ENCODE data around the gene ATP8B1.
"Not testable (repeated sequence)": the region's sequence is repeated elsewhere in the genome, so short reads cannot be mapped to it uniquely, and the experiment has no call there.

ATP8B1 gene

GRCh38 chr18:57738078-57738477, 65.0 kb downstream of the ATP8B1 start:
- Histone ChIP-seq H3K27me3 (ENCODE audit: insufficient read depth, low read length) (no peaks in the 10 kb centered on the region), H3K9ac (ENCODE audit: low read depth, low read length) (no peak overlapping the region), H3K4me3 (ENCODE audit: low read length) (no peak overlapping the region), H3K4me1 (ENCODE audit: insufficient read depth, low read length) (peaks cover 4% of the 10 kb centered on the region), H3K36me3 (ENCODE audit: insufficient read depth, low read length) (no peaks in the 10 kb centered on the region), H3K9me3 (ENCODE audit: insufficient read depth, low read depth, low read length) (no peaks in the 10 kb centered on the region), H3K27ac (ENCODE audit: low read depth, low read length) (no peak overlapping the region)
- WGBS = 96% methylated on average over 7 of the region's 7 CpGs

GRCh38 chr18:57737400-57738060, 65.6 kb downstream of the ATP8B1 start:
- Histone ChIP-seq H3K4me1 (ENCODE audit: insufficient read depth, low read length) (no peaks in the 10 kb centered on the region), H3K4me3 (ENCODE audit: low read length) (no peak overlapping the region), H3K27ac (ENCODE audit: low read depth, low read length) (no peak overlapping the region), H3K9me3 (ENCODE audit: insufficient read depth, low read depth, low read length) (no peaks in the 10 kb centered on the region), H3K27me3 (ENCODE audit: insufficient read depth, low read length) (no peaks in the 10 kb centered on the region), H3K9ac (ENCODE audit: low read depth, low read length) (no peak overlapping the region), H3K36me3 (ENCODE audit: insufficient read depth, low read length) (no peaks in the 10 kb centered on the region)
- 73% methylated on average over 7 of the region's 8 CpGs for WGBS

DNA sequence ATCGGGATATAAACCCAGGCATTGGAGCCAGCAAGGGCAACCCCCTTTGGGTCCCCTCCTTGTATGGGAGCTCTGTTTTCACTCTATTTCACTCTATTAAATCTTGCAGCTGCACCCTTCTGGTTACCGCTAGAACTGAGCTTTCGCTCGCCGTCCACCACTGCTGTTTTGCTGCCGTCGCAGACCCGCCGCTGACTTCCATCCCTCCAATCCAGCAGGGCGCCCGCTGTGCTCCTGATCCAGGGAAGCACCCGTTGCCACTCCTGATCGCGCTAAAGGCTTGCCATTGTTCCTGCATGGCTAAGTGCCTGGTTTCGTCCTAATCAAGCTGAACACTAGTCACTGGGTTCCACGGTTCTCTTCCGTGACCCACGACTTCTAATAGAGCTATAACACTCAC, 68.1 kb downstream of the ATP8B1 start:
- not testable (repeated sequence) for H3K27me3 ChIP-seq (ENCODE audit: insufficient read depth, low read length); H3K4me3 ChIP-seq (ENCODE audit: low read length); H3K4me1 ChIP-seq (ENCODE audit: insufficient read depth, low read length); H3K9ac ChIP-seq (ENCODE audit: low read depth, low read length); H3K36me3 ChIP-seq (ENCODE audit: insufficient read depth, low read length); H3K27ac ChIP-seq (ENCODE audit: low read depth, low read length); H3K9me3 ChIP-seq (ENCODE audit: insufficient read depth, low read depth, low read length)
- 95% methylated on average over 18 of the region's 18 CpGs for whole genome bisulfite sequencing

- H3K9me3 ChIP-seq (ENCODE audit: insufficient read depth, low read depth, low read length) = no peaks in the 10 kb centered on the region
- 94% methylated on average over 3 of the region's 3 CpGs for WGBS
- H3K4me3 ChIP-seq (ENCODE audit: low read length) = no peak overlapping the region
- H3K4me1 ChIP-seq (ENCODE audit: insufficient read depth, low read length) = no peaks in the 10 kb centered on the region
- H3K27ac ChIP-seq (ENCODE audit: low read depth, low read length) = no peak overlapping the region
- H3K27me3 ChIP-seq (ENCODE audit: insufficient read depth, low read length) = no peaks in the 10 kb centered on the region
- no peak overlapping the region for H3K9ac ChIP-seq (ENCODE audit: low read depth, low read length)
- no peaks in the 10 kb centered on the region for H3K36me3 ChIP-seq (ENCODE audit: insufficient read depth, low read length)
Measured at GRCh38 chr18:57733861-57734260, 69.3 kb downstream of the ATP8B1 start.

DNA sequence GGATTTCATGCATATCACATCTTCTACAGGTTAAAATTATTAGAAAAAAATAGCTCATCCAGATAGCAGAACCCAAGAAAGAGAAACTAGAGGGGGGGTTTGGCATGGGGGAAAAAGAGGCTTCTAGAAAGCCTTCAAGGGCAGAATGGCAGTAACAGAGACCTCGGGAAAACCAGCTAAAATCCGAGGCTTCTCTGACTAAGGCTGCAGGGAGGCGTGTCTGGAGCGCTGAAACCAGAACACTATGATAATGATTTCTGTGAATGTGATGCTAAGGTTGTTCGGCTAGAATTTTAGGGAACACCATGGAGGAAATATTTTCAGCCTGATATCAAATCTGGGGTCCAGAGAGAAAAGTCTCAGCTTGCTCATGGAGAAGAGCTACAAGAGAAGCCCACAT, 73.0 kb downstream of the ATP8B1 start:
- Histone ChIP-seq H3K9me3 (ENCODE audit: insufficient read depth, low read depth, low read length) (no peaks in the 10 kb centered on the region), H3K4me3 (ENCODE audit: low read length) (no peak overlapping the region), H3K27me3 (ENCODE audit: insufficient read depth, low read length) (no peaks in the 10 kb centered on the region), H3K27ac (ENCODE audit: low read depth, low read length) (no peak overlapping the region), H3K9ac (ENCODE audit: low read depth, low read length) (no peak overlapping the region), H3K4me1 (ENCODE audit: insufficient read depth, low read length) (peaks cover 3% of the 10 kb centered on the region; the same call in 1 of the 2 replicates), H3K36me3 (ENCODE audit: insufficient read depth, low read length) (no peaks in the 10 kb centered on the region)
- WGBS = 90% methylated on average over 5 of the region's 5 CpGs

- Histone ChIP-seq H3K9ac (ENCODE audit: low read depth, low read length) (no peak overlapping the region), H3K4me1 (ENCODE audit: insufficient read depth, low read length) (peaks cover 3% of the 10 kb centered on the region; the same call in 1 of the 2 replicates), H3K36me3 (ENCODE audit: insufficient read depth, low read length) (no peaks in the 10 kb centered on the region), H3K4me3 (ENCODE audit: low read length) (no peak overlapping the region), H3K9me3 (ENCODE audit: insufficient read depth, low read depth, low read length) (no peaks in the 10 kb centered on the region), H3K27me3 (ENCODE audit: insufficient read depth, low read length) (no peaks in the 10 kb centered on the region), H3K27ac (ENCODE audit: low read depth, low read length) (no peak overlapping the region)
- WGBS = 65% methylated on average over 11 of the region's 11 CpGs
Measured at GRCh38 chr18:57728941-57729511, 74.1 kb downstream of the ATP8B1 start.

GRCh38 chr18:57727952-57728807, 74.9 kb downstream of the ATP8B1 start:
- H3K4me3 ChIP-seq (ENCODE audit: low read length) = no peak overlapping the region
- H3K4me1 ChIP-seq (ENCODE audit: insufficient read depth, low read length) = peaks cover 3% of the 10 kb centered on the region; the same call in 1 of the 2 replicates
- no peaks in the 10 kb centered on the region for H3K27me3 ChIP-seq (ENCODE audit: insufficient read depth, low read length)
- no peaks in the 10 kb centered on the region for H3K36me3 ChIP-seq (ENCODE audit: insufficient read depth, low read length)
- H3K9ac ChIP-seq (ENCODE audit: low read depth, low read length) = no peak overlapping the region
- no peak overlapping the region for H3K27ac ChIP-seq (ENCODE audit: low read depth, low read length)
- 77% methylated on average over 6 of the region's 6 CpGs for WGBS
- no peaks in the 10 kb centered on the region for H3K9me3 ChIP-seq (ENCODE audit: insufficient read depth, low read depth, low read length)

DNA sequence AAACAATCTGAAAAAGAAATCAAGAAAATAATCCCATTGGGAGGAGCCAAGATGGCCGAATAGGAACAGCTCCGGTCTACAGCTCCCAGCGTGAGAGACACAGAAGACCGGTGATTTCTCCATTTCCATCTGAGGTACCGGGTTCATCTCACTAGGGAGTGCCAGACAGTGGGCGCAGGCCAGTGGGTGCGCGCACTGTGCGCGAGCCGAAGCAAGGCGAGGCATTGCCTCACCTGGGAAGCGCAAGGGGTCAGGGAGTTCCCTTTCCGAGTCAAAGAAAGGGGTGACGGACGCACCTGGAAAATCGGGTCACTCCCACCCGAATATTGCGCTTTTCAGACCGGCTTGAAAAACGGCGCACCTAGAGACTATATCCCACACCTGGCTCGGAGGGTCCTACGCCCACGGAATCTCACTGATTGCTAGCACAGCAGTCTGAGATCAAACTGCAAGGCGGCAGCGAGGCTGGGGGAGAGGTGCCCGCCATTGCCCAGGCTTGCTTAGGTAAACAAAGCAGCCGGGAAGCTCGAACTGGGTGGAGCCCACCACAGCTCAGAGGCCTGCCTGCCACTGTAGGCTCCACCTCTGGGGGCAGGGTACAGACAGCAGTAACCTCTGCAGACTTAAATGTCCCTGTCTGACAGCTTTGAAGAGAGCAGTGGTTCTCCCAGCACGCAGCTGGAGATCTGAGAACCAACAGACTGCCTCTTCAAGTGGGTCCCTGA, 83.7 kb downstream of the ATP8B1 start:
- not testable (repeated sequence) for H3K4me1 ChIP-seq (ENCODE audit: insufficient read depth, low read length); H3K27me3 ChIP-seq (ENCODE audit: insufficient read depth, low read length); H3K4me3 ChIP-seq (ENCODE audit: low read length); H3K9ac ChIP-seq (ENCODE audit: low read depth, low read length); H3K27ac ChIP-seq (ENCODE audit: low read depth, low read length); H3K36me3 ChIP-seq (ENCODE audit: insufficient read depth, low read length); H3K9me3 ChIP-seq (ENCODE audit: insufficient read depth, low read depth, low read length)
- 94% methylated on average over 31 of the region's 31 CpGs for WGBS

GRCh38 chr18:57716549-57716948, 86.6 kb downstream of the ATP8B1 start:
- peaks cover 2% of the 10 kb centered on the region; the same call in 1 of the 2 replicates for H3K4me1 ChIP-seq (ENCODE audit: insufficient read depth, low read length)
- no peak overlapping the region for H3K27ac ChIP-seq (ENCODE audit: low read depth, low read length)
- H3K36me3 ChIP-seq (ENCODE audit: insufficient read depth, low read length) = no peaks in the 10 kb centered on the region
- no peak overlapping the region for H3K9ac ChIP-seq (ENCODE audit: low read depth, low read length)
- no peaks in the 10 kb centered on the region for H3K27me3 ChIP-seq (ENCODE audit: insufficient read depth, low read length)
- WGBS = 98% methylated on average over 3 of the region's 3 CpGs
- no peaks in the 10 kb centered on the region for H3K9me3 ChIP-seq (ENCODE audit: insufficient read depth, low read depth, low read length)
- H3K4me3 ChIP-seq (ENCODE audit: low read length) = no peak overlapping the region

- Histone ChIP-seq H3K27me3 (ENCODE audit: insufficient read depth, low read length) (no peaks in the 10 kb centered on the region), H3K27ac (ENCODE audit: low read depth, low read length) (no peak overlapping the region), H3K4me1 (ENCODE audit: insufficient read depth, low read length) (peaks cover 2% of the 10 kb centered on the region; the same call in 1 of the 2 replicates), H3K4me3 (ENCODE audit: low read length) (no peak overlapping the region), H3K9ac (ENCODE audit: low read depth, low read length) (no peak overlapping the region), H3K36me3 (ENCODE audit: insufficient read depth, low read length) (no peaks in the 10 kb centered on the region), H3K9me3 (ENCODE audit: insufficient read depth, low read depth, low read length) (no peaks in the 10 kb centered on the region)
- WGBS = 77% methylated on average over 1 of the region's 1 CpG
Measured at GRCh38 chr18:57715671-57716070, 87.4 kb downstream of the ATP8B1 start.

- Histone ChIP-seq H3K9me3 (ENCODE audit: insufficient read depth, low read depth, low read length) (no peaks in the 10 kb centered on the region), H3K36me3 (ENCODE audit: insufficient read depth, low read length) (no peaks in the 10 kb centered on the region), H3K27ac (ENCODE audit: low read depth, low read length) (no peak overlapping the region), H3K4me1 (ENCODE audit: insufficient read depth, low read length) (peaks cover 2% of the 10 kb centered on the region; the same call in 1 of the 2 replicates), H3K9ac (ENCODE audit: low read depth, low read length) (no peak overlapping the region), H3K27me3 (ENCODE audit: insufficient read depth, low read length) (no peaks in the 10 kb centered on the region), H3K4me3 (ENCODE audit: low read length) (no peak overlapping the region)
- WGBS = 100% methylated on average over 2 of the region's 2 CpGs
Measured at GRCh38 chr18:57715073-57715472, 88.0 kb downstream of the ATP8B1 start.
